AG09319 (cell line): ENCODE measurements around the gene LCNL1.

Experiments
- DNase-seq: peaks from one replicate; pipeline ENCODE4 v3.0.0-alpha.2; 2010; ENCODE audit warnings: low read depth; ENCODE audit errors: extremely low read depth
- CTCF ChIP-seq: IDR thresholded peaks from 2 replicates; pipeline ENCODE4 v1.5.1; 2011; ENCODE audit warnings: low read depth, mild to moderate bottlenecking, inconsistent platforms, low read length, moderate library complexity

LCNL1 gene

GRCh38 chr9:137012694-137013570 lies 30.1 kb downstream of the LCNL1 start:
- TF ChIP-seq CTCF, result no peak

GRCh38 chr9:137013571-137013940 lies 30.8 kb downstream of the LCNL1 start:
- no peak for TF ChIP-seq CTCF
- DNase-seq, result no peak

More at GRCh38 chr9:137012694-137013570, 30.1 kb downstream of the LCNL1 start:
- no peak for DNase-seq

- no peak for DNase-seq
- TF ChIP-seq CTCF, result no peak
Measured at GRCh38 chr9:137014166-137014565, 31.4 kb downstream of the LCNL1 start.

GRCh38 chr9:137014776-137015539 lies 32.2 kb downstream of the LCNL1 start:
- no peak for TF ChIP-seq CTCF
- DNase-seq, result no peak

- no peak for TF ChIP-seq CTCF
- DNase-seq, result no peak
Measured at GRCh38 chr9:137015540-137015930, 32.7 kb downstream of the LCNL1 start.

GRCh38 chr9:137015976-137016375 lies 33.2 kb downstream of the LCNL1 start:
- no peak for TF ChIP-seq CTCF
- no peak for DNase-seq

GRCh38 chr9:137016436-137016835 lies 33.6 kb downstream of the LCNL1 start:
- TF ChIP-seq CTCF, result no peak

More at GRCh38 chr9:137016436-137016835, 33.6 kb downstream of the LCNL1 start:
- no peak for DNase-seq
